GM23338 (cell line): ENCODE results near the gene MEGF8. TPM values are rescaled to one million over a fixed set of nuclear protein-coding genes. Genes with fewer than 3 reads are reported as not detected.

ENCODE experiments used
- ATAC-seq: fragments of 200-7000 bp; cut with Tn5 transposase; 3 replicates; pipeline ENCODE4 v1.9.1; 2020
- DNase-seq: peaks from one replicate; pipeline ENCODE4 v3.0.0-alpha.2; 2015; ENCODE audit warnings: low spot score
- H2AFZ ChIP-seq: fragments of 200-600 bp; sonication (generic); 2 replicates; pipeline ENCODE4 v1.8.0; 2016; ENCODE audit warnings: antibody characterized with exemption, mild to moderate bottlenecking, moderate library complexity
- H3F3A ChIP-seq: fragments of 200-600 bp; sonication (generic); replicated peaks from 2 replicates; pipeline ENCODE4 v1.8.0; 2017; ENCODE audit warnings: antibody characterized with exemption, mixed run types, low read depth
- H3K27ac ChIP-seq: fragments of 200-600 bp; sonication (generic); 2 replicates; pipeline ENCODE4 v1.6.1; 2016; ENCODE audit warnings: low read depth
- H3K27me3 ChIP-seq: fragments of 200-600 bp; sonication (generic); 2 replicates; pipeline ENCODE4 v1.8.0; 2016; ENCODE audit warnings: mild to moderate bottlenecking, mixed run types, moderate library complexity; ENCODE audit not compliant: insufficient read depth
- H3K36me3 ChIP-seq: fragments of 200-600 bp; sonication (generic); 2 replicates; pipeline ENCODE4 v1.8.0; 2016; ENCODE audit warnings: mild to moderate bottlenecking; ENCODE audit not compliant: insufficient read depth
- H3K4me1 ChIP-seq: fragments of 200-600 bp; sonication (generic); 2 replicates; pipeline ENCODE4 v1.8.0; 2016; ENCODE audit warnings: mild to moderate bottlenecking, moderate library complexity; ENCODE audit not compliant: insufficient read depth
- H3K4me2 ChIP-seq: fragments of 200-600 bp; sonication (generic); 2 replicates; pipeline ENCODE4 v1.7.1; 2017; ENCODE audit warnings: mixed run types
- H3K4me3 ChIP-seq: fragments of 200-600 bp; sonication (generic); 2 replicates; pipeline ENCODE4 v1.6.1; 2016; ENCODE audit warnings: mixed run types
- H3K79me2 ChIP-seq: fragments of 200-600 bp; sonication (generic); replicated peaks from 2 replicates; pipeline ENCODE4 v1.8.0; 2017; ENCODE audit warnings: mild to moderate bottlenecking; ENCODE audit not compliant: insufficient read depth
- H3K9me2 ChIP-seq: fragments of 200-600 bp; sonication (generic); 2 replicates; pipeline ENCODE4 v1.8.0; 2017; ENCODE audit not compliant: insufficient read depth
- H4K20me1 ChIP-seq: fragments of 200-600 bp; sonication (generic); replicated peaks from 2 replicates; pipeline ENCODE4 v1.8.0; 2017; ENCODE audit warnings: mild to moderate bottlenecking; ENCODE audit not compliant: insufficient read depth
- H3K27ac Mint-ChIP-seq: 2 replicates; pipeline ENCODE4 v1.8.0; 2020; ENCODE audit warnings: inconsistent platforms, mild to moderate bottlenecking, moderate library complexity, mixed read lengths
- H3K27me3 Mint-ChIP-seq: 3 replicates; pipeline ENCODE4 v1.8.0; 2022; ENCODE audit warnings: low read depth, mild to moderate bottlenecking, moderate library complexity, mixed read lengths, inconsistent platforms; ENCODE audit not compliant: insufficient read depth, poor library complexity
- H3K36me3 Mint-ChIP-seq: 3 replicates; pipeline ENCODE4 v1.8.0; 2021; ENCODE audit warnings: low read depth, mild to moderate bottlenecking, inconsistent platforms, moderate library complexity, mixed read lengths
- H3K4me1 Mint-ChIP-seq: 3 replicates; pipeline ENCODE4 v1.8.0; 2020; ENCODE audit warnings: mild to moderate bottlenecking, inconsistent platforms, mixed read lengths
- H3K4me3 Mint-ChIP-seq: 3 replicates; pipeline ENCODE4 v1.8.0; 2021; ENCODE audit warnings: moderate library complexity, mild to moderate bottlenecking, inconsistent platforms, mixed read lengths
- H3K9me3 Mint-ChIP-seq: 3 replicates; pipeline ENCODE4 v1.8.0; 2020; ENCODE audit warnings: moderate library complexity, mild to moderate bottlenecking, inconsistent platforms, mixed read lengths
- CTCF ChIP-seq, 2 experiments: fragments of 200-600 bp in 1 of 2; sonication (generic) in 1 of 2; conservative IDR thresholded peaks; 2 replicates each; pipeline versions ENCODE4 v1.5.1 to v1.6.1; 2016 to 2017; ENCODE audit warnings: antibody characterized with exemption in 2 of 2, low read depth in 2 of 2, mild to moderate bottlenecking in 2 of 2, moderate library complexity in 1 of 2
- EZH2 ChIP-seq: fragments of 200-600 bp; sonication (generic); IDR thresholded peaks from one replicate; pipeline ENCODE4 v1.8.0; 2017; ENCODE audit warnings: antibody characterized with exemption, mild to moderate bottlenecking, low read depth; ENCODE audit not compliant: unreplicated experiment
- EZH2phosphoT487 ChIP-seq: fragments of 200-600 bp; sonication (generic); IDR thresholded peaks from one replicate; pipeline ENCODE4 v1.8.1; 2018; ENCODE audit warnings: antibody characterized with exemption; ENCODE audit not compliant: unreplicated experiment
- POLR2AphosphoS5 ChIP-seq: IDR thresholded peaks from 2 replicates; pipeline ENCODE4 v1.6.1; 2016; ENCODE audit warnings: antibody characterized with exemption, low read depth
- ZNF462 ChIP-seq: fragments of 250-450 bp; sonication (Bioruptor Pico); IDR thresholded peaks from 2 replicates; pipeline ENCODE4 v1.5.0; 2020; ENCODE audit warnings: mild to moderate bottlenecking, moderate library complexity
- polyA plus RNA-seq: library from polyadenylated mRNA; unstranded; fragments of >200 nt; fragmentation: Nextera tagmentation; extraction: Ambion mirVana; gene quantifications from 2 replicates; pipeline ENCODE4 v1.2.1, GENCODE V29; 2016
- total RNA-seq: library from RNA; depleted of rRNA; stranded (reverse); fragments of >200 nt; shearing (Covaris generic); gene quantifications from 2 replicates; pipeline ENCODE4 v1.2.3, GENCODE V29; 2014

Gene MEGF8
- total and polyA plus RNA-seq, 2 experiments from 2014 or later = 6.2 to 40.5 TPM

GRCh38 chr19:42334697-42335373 lies 9.4 kb downstream of the MEGF8 start:
- H3K27ac ChIP-seq = no peak overlapping the region
- no peaks in the 10 kb centered on the region for H3K9me2 ChIP-seq
- H3K9me3 Mint-ChIP-seq = no peaks in the 10 kb centered on the region
- DNase-seq (no peak), ATAC-seq (no peak)
- H4K20me1 ChIP-seq = peaks cover 6% of the 10 kb centered on the region
- peaks cover 1% of the 10 kb centered on the region for H3K27me3 Mint-ChIP-seq
- H3K36me3 ChIP-seq = no peaks in the 10 kb centered on the region
- H3K27me3 ChIP-seq = no peaks in the 10 kb centered on the region
- H3K4me1 Mint-ChIP-seq = peaks cover 9% of the 10 kb centered on the region; the same call in 2 of the 3 replicates
- 0 out of 2 replicates have a peak, but pooled peaks cover under 1% of the 10 kb centered on the region for H3K79me2 ChIP-seq
- H3K4me2 ChIP-seq = no peak overlapping the region
- H3K4me3 ChIP-seq = no peak overlapping the region
- no peaks in the 10 kb centered on the region; the same call in 1 of the 2 replicates for H3K4me1 ChIP-seq
- no peak overlapping the region for H3K4me3 Mint-ChIP-seq
- no peak for TF ChIP-seq EZH2
- TF ChIP-seq CTCF (conservative IDR thresholded peaks at IDR 0.05; ENCODE audit: low read depth in 2 of 2) = no peak
- no peak for TF ChIP-seq ZNF462 (CRISPR knock-in tag)
- TF ChIP-seq POLR2AphosphoS5 = no peak
- no peak for TF ChIP-seq EZH2phosphoT487
- H3K36me3 Mint-ChIP-seq = peaks cover 2% of the 10 kb centered on the region; the same call in 2 of the 3 replicates
- H3F3A ChIP-seq = no peaks in the 10 kb centered on the region
- no peak overlapping the region for H2AFZ ChIP-seq
- H3K27ac Mint-ChIP-seq = no peak overlapping the region
